NOMO-1 (cell line): ENCODE data around the gene PRAMEF17.
"Not testable (repeated sequence)": the region's sequence is repeated elsewhere in the genome, so short reads cannot be mapped to it uniquely, and the experiment has no call there.

Experiments
- DNase-seq, 2 experiments: peaks; one replicate each; lab custom pipeline; 2025; ENCODE audit not compliant: unreplicated experiment in 2 of 2; lab: John Stamatoyannopoulos, UW

Gene PRAMEF17

GRCh38 chr1:13389332-13389731 lies at the start of gene PRAMEF17:
PRAMEF17 (plus strand) TSS chr1:13389632; CDS start chr1:13389658, 26 bp downstream.
- DNase-seq: not testable (repeated sequence)

GRCh38 chr1:13342496-13342895 lies 46.9 kb upstream of the PRAMEF17 start:
- not testable (repeated sequence) for DNase-seq

GRCh38 chr1:13347034-13347433 lies 42.4 kb upstream of the PRAMEF17 start, which contains the start of gene PRAMEF14:
PRAMEF14 (minus strand) TSS chr1:13347134; CDS start chr1:13345314, 1,820 bp downstream.
- DNase-seq: not testable (repeated sequence)

DNA sequence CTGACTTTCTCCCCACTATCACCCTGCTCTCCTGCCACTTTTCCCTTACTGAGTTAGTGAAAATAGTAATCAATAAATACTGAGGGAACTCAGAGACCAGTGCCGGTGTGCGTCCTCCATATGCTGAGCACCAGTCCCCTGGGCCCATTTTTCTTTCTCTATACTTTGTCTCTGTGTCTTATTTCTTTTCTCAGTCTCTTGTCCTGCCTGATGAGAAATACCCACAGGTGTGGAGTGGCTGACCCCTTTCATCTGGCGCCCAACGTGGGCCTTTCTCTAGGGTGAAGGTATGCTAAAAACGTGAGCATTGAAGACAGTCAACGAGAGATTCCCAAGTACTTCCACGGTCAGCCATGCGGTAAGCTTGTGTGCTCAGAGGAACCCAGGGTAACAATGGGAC lies 36.0 kb upstream of the PRAMEF17 start:
- not testable (repeated sequence) for DNase-seq

GRCh38 chr1:13354475-13354874 lies 35.0 kb upstream of the PRAMEF17 start:
- DNase-seq: not testable (repeated sequence)

DNA sequence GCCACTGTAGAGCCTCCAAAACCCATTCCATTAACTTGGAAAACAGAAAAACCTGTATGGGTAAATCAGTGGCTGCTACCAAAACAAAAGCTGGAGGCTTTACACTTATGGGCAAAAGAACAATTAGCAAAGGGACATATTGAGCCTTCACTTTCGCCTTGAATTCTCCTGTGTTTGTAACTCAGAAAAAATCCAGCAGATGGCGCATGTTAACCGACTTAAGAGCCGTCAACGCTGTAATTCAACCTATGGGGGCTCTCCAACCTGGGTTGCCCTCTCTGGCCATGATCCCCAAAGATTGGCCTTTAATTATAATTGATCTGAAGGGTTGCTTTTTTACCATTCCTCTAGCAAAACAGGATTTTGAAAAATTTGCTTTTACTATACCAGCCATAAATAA lies 32.7 kb upstream of the PRAMEF17 start:
- DNase-seq: peak; percentile 3 to 34

GRCh38 chr1:13362364-13362763 lies 27.1 kb upstream of the PRAMEF17 start:
- not testable (repeated sequence) for DNase-seq

DNA sequence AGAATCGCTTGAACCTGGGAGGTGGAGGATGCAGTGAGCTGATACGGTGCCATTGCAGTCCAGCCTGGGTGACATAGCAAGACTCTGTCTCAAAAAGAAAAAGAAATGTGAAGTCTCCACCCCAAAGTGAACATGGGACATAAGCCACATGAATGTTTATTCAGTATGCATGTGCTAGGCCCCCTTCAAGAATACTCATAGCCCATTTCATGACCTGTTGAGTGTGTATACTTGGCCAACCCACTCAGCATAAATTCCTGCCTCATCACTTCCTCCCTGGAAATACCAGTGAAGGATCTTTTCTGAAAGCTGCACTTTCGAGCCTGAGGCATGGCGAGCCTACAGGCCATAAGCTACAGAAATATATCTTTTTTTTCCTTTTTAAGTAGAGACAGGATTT lies 24.5 kb upstream of the PRAMEF17 start:
- not testable (repeated sequence) for DNase-seq

DNA sequence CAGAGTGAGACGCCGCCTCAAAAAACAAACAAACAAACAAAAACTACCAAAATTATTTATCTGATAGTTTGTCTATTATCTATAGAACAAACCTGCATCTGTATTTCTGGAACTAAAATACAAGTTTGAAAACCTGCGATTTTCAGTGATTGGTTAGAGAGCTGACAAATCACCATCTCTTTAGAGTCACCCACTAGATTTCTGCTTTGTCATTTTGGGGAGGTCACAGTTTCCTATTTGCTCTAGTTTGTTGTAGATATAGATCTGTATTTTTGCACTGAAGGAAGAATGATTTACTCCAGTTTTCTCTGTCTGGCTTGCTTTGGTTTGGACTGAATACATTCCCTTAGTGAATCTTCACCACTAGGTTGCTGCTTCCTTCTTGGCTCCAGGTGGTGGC lies 22.9 kb upstream of the PRAMEF17 start:
- not testable (repeated sequence) for DNase-seq

GRCh38 chr1:13368544-13368943 lies 20.9 kb upstream of the PRAMEF17 start:
- DNase-seq: not testable (repeated sequence)

DNA sequence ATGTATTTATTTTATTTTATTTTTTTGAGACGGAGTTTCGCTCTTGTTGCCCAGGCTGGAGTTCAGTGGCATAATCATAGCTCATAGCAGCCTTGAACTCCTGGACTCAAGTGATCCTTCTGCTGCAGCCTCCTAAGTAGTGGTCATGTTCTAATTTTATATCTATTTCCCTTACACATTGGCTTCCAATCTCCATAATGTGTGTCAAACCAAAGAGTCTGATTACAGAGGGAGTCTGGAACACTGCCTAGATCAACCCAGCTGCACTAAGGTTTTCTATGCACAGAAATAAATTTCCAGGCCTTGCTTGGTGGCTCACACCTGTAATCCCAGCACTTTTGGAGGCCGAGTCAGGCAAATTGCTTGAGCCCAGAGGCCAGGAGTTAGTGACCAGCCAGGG lies 10.4 kb upstream of the PRAMEF17 start:
- DNase-seq: not testable (repeated sequence)

- not testable (repeated sequence) for DNase-seq
Observed at GRCh38 chr1:13380380-13380779, 9.1 kb upstream of the PRAMEF17 start.

- not testable (repeated sequence) for DNase-seq
Observed at GRCh38 chr1:13393004-13393403, 3.6 kb downstream of the PRAMEF17 start.

DNA sequence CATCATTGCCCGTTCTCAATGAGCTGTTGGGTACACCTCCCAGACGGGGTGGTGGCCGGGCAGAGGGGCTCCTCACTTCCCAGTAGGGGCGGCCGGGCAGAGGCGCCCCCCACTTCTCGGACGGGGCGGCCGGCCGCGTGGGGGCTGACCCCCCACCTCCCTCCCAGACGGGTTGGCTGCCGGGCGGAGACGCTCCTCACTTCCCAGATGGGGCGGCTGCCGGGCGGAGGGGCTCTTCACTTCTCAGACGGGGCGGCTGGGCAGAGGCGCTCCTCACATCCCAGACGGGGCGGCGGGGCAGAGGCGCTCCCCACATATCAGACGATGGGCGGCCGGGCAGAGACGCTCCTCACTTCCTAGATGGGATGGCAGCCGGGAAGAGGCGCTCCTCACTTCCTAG lies 5.3 kb downstream of the PRAMEF17 start:
- DNase-seq: not testable (repeated sequence)

GRCh38 chr1:13395311-13395710 lies 5.9 kb downstream of the PRAMEF17 start:
- DNase-seq: not testable (repeated sequence)

DNA sequence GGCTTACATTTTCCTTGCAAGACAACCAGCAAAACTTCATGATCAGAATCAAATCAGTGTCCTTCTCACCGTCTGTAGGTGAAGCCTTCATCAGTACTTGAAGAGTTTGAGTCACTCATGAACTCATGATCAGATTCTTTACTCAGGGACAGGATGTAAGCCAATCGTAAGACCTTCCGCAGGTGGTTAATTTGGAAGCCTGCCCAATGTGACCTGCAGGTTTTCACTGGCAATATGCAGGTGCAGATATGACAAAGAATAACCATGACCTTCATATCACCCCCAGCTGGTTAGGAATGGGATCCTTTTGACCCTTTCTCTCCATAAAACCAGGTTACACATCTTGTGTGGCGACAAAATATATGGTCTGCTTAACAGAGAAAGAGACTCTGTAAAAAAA lies 18.4 kb downstream of the PRAMEF17 start:
- no peak for DNase-seq

GRCh38 chr1:13410150-13410549 lies 20.7 kb downstream of the PRAMEF17 start, which contains the start of gene PRAMEF20:
PRAMEF20 (plus strand) TSS chr1:13410450; CDS start chr1:13416355, 5,905 bp downstream.
- not testable (repeated sequence) for DNase-seq

DNA sequence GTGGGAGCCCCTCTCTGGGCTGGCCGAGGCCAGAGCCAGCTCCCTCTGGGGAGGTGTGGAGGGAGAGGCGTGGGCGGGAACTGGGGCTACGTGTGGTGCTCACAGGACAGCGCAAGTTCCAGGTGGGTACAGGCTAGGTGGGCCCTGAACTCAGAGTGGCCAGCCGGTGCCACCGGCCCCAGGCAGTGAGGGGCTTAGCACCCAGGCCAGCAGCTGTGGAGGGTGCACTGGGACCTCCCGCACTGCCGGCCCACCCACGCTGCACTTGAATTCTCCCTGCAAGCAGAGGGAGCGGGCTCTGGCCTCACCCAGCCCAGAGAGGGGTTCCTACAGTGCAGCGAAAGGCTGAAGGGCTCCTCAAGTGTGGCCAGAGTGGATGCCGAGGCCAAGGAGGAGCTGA lies 41.1 kb downstream of the PRAMEF17 start:
- no peak for DNase-seq

GRCh38 chr1:13432251-13432650 lies 42.8 kb downstream of the PRAMEF17 start:
- DNase-seq: no peak

GRCh38 chr1:13433694-13434358 lies 44.4 kb downstream of the PRAMEF17 start:
- DNase-seq: not testable (repeated sequence)

GRCh38 chr1:13435458-13435857 lies 46.0 kb downstream of the PRAMEF17 start:
- no peak for DNase-seq

DNA sequence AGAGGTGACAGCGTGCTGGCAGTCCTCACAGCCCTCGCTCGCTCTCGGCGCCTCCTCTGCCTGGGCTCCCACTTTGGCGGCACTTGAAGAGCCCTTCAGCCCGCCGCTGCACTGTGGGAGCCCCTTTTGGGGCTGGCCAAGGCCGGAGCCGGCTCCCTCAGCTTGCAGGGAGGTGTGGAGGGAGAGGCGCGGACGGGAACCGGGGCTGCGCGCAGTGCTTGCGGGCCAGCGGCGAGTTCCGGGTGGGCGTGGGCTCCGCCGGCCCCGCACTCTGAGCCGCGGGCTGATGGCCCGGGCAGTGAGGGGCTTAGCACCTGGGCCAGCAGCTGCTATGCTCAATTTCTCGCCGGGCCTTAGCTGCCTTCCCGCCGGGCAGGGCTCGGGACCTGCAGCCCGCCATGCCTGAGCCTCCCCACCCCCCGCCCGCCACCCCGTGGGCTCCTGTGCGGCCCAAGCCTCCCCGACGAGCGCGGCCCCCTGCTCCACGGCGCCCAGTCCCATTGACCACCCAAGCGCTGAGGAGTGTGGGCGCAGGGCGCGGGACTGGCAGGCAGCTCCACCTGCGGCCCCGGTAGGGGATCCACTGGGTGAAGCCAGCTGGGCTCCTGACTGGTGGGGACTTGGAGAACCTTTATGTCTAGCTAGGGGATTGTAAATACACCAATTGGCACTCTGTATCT lies 49.8 kb downstream of the PRAMEF17 start:
- DNase-seq: not testable (repeated sequence)
